ENCODE measurements around the gene SREBF1.

SREBF1 gene

DNA sequence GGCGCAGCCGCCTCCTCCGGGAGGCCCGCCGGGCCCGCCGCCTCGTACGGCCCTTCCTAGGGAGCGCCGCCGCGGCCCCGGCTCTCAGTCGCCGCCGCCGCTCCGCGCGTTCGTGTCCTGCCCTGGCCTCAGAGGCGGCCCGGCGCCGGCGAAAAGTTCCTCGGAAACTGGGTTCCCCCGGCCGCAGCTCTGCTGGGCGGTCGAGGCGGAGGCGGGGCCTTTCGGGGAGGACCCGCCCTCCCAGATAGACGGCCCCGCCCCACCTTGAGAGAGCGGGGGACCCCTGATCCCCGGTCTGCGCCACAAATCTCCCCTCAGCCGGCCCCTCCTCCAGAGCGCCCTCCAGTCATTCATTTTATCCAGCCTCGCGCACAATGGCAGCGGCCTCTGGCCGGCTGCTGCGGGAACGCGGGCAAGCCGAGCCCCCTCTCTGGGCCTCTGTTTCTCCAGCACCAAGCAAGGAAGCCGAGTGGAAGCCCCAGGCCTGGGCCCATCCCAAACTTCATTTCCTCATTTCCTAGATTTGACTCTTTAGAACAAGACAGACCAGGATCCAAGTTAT, at the start of gene SREBF1:
SREBF1 (minus strand) TSS at position 169 of the 562 bp plus-strand sequence. CDS start 169 bp downstream, outside the sequence.
- no peak for DNase-seq

DNA sequence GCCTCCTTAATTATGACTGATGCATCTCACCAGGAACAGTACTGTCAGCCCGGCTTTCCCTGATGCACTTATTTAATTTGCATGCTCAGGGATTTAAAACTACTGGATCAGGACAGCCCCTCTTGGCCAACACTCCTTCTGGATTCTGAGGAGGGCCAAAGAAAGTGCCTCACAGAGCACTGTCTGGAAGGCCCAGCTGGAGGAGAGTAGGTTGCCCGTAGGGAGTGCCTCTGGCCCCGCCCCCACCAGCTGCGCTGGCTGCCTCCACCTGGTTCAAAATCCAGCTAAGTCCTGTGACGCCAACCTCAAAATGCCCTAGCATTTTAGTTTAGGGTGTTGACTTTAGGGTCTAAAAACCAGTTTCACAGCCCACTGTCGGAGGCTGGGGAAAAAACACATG, 49.4 kb upstream of the SREBF1 start:
- no peak for DNase-seq

DNA sequence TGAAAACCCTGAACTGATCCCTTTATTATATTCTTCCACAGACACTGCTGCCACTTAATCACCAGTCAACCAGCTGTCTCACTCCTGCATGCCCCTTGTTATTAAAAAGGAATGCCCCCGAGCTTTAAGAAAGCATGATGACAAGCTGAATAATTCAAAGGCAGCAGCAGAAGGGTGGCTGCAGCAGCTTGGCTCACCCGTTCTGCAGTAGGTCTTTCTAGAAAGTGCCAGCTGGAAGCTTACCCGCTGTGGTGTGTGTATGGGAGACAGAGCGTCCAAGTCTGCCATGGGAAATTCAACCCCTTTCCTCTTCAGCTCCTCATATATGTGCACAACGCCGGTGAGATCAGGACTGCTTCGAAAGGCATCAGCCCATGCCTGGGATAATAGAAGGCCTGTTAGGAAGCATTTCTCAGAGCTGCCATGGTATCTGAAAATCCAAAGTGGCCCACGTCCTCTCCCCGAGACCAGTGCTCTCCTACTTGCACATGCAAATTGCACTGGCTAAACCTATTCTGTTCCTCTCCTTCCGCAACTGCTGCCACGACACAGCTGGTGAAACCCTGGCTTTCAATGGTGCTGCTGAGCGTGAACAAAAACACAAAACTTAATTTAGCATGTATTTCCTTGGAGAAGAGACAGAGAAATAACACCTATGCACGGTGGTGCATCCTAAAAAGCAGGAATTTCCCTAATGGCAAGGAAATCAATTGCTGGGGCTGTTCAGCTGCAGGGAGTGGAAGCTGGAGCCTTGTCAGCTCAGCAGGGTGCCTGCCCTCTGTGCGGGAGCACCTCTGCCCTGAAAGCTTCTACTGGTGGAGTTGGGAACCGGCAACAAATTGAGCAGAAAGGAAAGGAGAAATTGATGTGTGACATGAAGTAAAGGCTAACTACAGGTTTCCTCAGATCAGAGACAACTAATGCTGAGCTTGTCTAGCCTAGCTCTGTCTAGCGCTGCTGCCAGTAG, 47.9 kb upstream of the SREBF1 start:
- no peak for DNase-seq

DNA sequence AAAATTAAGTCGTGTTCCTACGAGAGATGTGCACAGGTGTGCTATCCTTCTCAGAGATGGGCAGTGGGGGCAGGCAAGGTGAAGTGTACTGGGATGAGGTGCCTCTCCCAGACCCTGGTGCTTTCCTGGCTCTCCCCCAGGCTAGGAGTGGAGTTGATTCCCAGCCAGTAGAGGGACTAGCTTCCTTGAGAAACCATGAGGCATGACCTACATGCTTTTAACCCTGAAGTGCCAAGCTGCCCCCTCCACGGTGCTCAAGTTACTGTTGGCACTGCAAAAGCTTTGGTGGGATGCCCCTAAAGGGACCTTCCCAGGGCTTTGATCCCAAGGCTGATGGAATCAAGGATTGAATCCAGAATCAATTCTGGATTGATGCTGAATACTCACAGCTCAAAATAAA, 47.0 kb upstream of the SREBF1 start:
- DNase-seq = no peak

DNA sequence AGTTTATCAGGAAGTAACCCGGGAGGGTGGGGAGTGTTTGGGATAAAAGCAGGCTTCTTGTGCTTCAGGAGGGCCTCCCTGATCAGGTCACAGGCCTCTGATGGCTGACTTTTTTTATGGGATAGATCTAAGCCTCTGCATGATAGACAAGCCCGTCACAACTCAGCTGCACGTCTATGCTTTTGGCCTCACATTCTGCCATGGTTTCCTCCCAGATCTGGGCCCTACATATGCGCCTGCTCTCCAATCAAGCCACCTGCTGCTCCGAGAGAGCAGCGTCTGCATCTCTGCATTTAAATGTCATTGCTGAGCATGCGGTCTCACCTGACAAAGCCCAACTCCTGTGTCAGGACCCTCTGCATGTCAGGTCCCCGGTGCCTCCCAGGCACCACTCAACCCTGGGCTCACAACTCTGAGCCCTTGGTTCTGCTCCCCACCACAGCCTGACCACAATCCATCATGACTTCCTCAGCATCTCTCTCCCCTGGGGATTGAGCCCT, 45.3 kb upstream of the SREBF1 start:
- DNase-seq = no peak

DNA sequence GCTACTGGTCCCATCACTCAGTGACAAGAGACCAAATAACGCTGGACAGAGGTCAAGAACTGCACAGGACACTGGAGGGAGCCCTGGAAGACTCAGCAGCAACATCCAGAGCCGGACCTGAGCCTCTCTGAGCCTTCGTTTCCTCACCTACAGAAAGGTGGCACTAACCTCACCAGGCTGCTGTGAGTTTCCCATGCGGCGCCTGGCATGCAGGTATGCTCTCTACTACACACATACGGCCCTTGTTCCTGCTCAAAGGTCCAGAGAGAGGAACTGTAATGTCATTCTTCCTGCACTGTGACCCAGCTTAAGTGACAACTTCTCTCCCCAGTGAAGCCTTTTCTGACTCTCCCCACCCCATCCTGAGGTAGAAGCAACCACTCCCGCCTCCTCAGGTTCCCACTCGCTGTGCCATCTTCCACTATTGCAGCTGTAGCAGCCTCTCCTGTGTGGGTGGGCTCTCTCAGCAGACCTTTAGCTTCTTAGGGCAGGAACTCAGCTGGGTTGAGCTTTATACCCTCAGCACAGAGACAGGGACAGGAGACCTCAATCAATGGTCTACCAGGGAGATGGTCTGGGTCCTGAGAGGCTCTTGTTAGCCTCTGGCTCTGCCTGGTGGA, 43.9 kb upstream of the SREBF1 start:
- DNase-seq = no peak

DNA sequence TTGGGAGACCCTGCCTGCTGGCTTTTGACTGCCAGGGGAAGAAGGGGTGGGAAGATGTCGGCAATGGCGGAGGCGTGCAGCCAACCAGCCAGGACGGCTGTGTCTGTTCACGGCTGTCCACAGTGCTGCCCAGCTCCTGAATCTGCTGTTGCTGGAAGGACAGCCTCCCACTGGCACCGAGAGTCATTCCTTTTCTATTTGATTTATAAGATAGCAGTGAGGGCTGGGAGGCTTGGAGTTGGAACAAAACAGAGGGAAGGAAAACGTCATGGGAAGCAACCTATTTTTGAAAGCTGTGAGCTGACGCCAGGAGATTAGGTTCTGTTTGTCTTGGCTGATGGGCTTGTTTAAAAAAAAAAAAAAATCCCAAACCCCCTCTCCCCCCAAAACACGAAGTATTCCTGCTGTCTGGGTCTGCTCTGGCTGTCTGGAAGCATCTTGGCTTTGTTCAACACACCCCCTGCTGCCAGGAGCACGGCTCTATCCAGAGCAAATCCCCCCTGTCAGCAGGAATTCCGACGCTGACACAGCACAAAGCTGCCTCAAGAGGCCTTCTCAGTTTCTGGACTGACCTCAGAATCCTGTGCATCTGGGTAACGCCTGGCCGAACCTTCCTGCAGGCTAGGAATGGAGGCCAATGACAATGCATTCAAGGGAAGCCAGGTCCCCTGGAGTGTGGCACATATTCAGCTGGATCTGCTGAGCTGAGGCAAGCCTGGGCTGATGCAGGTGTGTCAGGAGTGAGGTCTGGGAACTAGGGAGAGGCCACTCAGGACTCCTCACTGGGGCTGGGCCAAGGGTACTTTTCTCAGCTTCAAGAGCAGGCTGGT, 41.0 kb upstream of the SREBF1 start:
- no peak for DNase-seq

DNA sequence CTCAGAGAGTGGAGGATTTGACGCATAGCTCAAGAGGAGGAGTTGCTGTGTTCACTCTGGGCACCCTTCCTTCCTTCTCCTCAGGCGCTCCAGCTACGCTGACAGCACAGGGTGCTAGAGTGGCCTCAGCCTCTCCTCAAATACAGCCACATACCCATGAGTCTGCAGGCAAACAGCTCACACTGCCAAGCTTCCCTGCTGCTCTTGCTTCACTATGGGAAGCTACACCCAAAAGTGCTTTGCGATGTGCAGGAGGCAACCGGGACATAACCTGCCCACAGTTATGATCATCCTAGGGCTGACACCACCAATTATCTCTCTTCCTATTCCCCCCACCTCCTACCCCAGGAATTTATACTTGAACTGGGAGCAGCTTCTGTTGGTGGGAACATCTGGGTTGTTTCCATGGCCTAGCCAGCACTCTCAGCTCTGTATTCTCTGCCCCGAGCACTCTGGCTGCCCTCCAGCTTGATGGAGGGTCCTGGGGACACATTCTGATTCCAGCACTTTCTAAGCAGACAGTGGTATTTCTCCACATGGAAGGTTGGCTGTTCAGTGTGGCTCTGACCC, 40.3 kb upstream of the SREBF1 start:
- DNase-seq = no peak

DNA sequence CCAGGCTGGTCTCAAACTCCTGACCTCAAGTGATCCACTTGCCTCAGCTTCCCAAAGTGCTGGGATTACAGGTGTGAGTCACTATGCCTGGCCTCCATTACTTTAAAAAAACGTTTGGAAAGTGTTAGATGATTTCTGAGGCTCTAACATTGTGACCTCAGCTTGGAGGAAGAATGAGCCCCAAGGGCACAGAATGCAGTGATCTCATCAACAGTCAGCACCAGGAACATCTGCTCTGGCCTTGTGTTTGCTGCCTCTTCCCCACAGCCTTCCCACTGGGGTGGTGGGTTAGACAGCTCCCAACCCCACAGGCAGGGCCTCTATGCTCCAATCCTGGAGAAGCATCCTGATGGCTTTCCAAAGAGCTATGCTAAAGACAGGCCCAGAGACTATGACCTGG, 37.7 kb upstream of the SREBF1 start:
- no peak for DNase-seq

DNA sequence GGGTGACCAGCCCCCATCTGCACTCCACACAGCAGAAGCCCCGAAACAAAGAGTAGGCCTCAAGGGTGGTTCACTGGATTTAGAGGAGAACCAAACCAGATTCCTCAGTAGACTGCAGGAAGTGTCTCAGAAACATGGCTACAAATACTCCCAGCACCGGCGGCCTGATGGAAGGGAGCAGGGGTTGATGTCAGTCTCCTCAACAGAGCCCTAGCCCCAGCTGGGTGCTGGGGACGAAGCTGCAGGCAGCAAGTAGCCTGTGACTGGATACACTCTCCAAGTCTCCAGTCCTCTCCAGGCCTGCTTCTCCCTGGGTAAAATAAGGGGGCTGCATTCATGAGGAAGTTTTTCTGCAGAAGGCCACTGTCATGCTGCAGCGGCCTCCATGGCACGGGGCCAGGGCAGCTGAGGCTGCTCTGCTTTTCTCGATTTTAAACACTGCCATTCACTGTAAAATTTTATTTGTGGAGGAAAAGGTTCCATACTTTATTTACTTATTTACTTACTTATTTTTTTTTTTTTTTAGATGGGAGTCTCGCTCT, 36.7 kb upstream of the SREBF1 start:
- no peak for DNase-seq

DNA sequence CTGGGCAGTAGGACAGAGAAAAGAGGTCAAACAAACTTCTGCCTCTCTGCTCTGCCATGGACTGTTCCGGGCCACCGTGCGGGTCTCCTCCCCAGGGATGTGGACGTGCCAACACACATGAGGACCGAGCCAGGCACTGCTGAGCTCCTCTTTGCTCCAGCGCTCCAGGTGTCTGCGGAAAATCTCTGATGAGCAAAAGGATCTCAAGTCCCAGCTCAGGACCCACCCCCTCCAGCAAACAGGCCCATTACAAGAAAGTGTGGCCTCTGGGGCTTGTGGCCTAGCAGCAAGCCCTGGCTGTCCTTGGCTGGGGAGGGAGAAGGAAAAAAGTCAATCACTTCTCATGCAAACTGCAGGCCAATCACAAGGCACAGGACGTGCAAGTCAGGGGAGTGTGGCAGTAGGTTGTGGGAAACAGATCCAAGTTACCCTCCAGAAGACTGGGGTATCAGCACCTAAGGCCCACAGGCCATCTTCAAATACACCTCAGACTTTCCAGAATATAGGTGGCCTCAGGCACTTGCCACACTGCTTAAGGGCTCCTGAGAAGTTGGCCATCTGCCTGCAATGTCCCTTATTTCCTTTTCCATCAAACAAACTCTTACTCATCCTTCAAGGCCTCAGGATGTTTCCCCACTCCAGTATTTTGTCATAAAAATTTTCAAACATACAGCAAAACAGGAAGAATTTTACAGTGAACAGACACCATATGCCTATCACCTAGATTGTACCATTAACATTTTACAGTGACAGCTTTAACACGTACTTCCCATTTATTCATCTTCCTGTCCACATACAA, 36.0 kb upstream of the SREBF1 start:
- no peak for DNase-seq

DNA sequence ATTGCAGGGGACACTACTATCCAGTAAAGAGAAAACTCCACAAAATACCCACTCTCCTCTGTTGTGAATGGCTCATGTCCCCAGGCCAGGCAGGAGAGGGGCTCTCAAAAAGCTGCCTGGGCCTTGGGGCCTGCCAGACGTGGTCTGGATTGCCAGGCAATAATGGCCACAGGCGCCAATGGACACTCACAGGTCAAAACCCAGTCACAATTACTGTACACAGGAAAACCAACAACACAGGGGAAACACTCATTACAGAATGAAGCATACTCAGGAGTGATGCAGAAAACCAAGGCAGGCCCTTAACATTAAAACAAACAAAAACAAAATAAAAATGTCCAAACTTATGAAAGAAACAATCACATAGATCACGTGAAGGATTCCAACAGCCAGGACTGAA, 35.1 kb upstream of the SREBF1 start:
- DNase-seq = no peak

DNA sequence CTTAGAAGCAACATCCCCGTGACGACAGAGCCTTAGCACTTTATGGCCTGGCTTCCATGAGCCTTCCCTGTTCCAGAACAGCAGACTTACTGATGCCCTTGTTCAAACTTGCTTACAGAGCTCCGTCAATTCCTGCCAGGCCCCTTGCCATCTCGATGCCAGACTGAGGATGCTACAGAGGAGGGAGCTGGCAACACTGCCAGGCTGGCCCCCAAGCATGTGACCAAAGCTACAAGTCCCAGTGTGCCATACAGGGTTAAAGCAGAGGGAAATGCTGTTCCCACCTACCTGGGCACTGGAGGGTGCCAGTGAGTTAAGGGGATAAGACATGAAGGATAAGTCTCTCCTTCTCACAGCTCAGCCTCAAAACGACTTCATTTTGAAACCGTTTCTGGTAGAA, 33.5 kb upstream of the SREBF1 start:
- no peak for DNase-seq

DNA sequence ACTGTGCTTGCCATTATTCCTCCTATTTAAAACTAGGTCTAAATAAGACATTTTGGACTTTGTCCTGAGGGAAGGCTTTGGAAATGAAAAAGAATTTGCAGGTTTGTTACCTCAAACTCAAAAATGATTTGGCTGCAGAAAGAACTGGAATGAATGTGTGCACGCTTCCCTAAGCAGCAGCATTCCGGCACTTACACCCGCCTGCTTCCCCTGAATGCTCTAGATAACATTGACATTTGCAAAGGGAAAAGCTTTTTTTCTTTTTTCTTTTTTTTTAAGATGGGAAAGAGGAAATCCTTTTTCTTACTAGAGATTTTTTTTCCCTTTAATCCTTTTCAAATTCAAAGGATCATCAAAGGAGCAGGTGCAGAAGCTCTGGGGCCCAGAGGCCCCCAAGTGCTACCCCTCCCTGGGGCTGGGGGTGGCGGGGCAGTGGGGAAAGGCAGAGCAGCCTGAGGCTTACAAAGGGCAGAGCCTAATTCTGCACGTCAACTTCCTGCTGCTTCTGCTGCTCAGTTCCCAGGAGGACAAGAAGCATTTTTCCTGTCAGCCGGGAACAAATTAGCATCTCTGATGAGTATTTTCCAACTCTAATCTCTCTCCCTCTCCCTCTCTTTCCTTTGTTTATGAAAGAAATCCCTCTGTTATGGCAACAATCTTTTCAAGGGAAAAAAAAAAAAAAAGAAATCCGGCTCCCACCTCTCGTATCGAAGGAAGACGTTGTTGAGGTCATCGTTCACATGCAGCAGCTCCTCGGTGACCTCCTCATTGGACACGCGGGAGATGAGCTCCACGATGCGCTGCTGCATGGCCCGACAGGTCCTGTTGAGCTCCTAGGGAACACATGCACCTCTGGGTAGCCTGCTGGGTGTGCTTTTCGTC, 32.1 kb upstream of the SREBF1 start:
- no peak for DNase-seq

DNA sequence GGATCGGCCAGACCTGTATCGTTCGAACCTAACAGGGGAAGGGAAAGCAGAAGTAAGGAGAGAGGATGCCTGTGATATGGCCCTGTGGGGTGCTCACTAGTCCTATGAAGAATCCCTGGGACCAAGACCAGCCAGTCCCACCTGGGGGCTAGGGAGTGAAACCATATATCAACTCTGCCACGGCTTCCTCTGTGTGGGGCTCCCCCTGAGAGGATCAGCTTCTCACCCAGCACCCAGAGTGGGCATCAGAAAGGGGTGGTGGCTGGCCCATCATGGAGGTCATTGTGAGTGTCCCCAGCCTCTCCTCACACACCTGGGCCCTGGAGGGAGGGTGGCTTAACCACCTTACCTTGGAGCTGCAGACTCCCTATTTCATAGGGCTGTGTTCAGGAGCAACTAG, 30.1 kb upstream of the SREBF1 start:
- DNase-seq = no peak

DNA sequence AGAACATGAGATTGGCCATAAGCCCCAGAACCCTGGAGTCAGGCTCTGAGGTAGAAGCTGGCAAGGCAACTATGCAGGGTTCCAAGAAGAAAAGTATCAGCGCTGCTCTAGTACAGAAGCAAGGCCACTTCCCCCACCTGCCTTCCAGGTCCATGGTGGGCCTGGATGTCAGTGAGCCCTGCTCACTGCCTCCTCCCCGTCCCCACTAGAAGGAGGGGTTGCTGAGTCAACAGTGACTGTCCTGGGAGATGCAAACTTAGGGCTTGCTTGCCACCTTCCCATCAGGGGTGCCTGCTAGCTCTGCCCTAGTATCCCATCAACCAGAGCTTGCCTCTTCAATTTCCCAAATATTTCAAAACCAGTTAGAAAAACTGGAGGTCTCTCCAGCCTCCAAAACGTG, 29.6 kb upstream of the SREBF1 start:
- DNase-seq = no peak

DNA sequence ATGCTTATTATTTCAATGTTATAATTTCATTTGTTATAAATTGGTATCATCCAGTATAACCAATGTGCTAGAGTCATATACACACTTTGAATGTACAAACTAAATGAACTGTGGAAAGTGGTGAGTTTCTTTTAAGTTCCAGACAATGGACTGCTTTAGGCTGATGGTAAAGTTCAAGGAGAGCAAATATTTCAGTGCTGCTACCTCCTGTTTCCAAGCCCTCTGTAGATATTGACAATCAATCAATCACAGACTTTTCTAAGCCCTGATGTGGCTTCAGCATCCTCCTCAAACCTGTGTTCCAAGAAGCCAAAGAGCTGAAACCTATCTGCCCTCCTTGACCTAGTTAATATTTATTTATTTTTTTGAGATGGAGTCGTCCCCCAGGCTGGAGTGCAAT, 28.2 kb upstream of the SREBF1 start:
- no peak for DNase-seq

DNA sequence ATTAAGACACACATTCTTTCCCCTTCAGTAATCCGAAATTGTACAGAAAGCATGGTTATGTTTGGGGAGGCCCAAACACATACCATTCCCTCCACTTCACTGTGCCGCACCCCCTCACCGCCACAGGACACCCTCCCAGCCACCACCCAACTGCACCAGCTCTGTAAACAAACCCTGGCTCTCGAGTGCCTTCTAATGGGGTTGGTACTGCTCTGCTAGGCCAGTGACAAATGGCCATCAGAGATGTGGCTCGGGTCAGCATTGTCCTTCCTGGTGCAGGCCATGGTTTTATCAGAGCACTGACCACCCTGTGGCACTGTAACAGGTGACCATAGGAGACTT, 24.0 kb upstream of the SREBF1 start:
- no peak for DNase-seq

DNA sequence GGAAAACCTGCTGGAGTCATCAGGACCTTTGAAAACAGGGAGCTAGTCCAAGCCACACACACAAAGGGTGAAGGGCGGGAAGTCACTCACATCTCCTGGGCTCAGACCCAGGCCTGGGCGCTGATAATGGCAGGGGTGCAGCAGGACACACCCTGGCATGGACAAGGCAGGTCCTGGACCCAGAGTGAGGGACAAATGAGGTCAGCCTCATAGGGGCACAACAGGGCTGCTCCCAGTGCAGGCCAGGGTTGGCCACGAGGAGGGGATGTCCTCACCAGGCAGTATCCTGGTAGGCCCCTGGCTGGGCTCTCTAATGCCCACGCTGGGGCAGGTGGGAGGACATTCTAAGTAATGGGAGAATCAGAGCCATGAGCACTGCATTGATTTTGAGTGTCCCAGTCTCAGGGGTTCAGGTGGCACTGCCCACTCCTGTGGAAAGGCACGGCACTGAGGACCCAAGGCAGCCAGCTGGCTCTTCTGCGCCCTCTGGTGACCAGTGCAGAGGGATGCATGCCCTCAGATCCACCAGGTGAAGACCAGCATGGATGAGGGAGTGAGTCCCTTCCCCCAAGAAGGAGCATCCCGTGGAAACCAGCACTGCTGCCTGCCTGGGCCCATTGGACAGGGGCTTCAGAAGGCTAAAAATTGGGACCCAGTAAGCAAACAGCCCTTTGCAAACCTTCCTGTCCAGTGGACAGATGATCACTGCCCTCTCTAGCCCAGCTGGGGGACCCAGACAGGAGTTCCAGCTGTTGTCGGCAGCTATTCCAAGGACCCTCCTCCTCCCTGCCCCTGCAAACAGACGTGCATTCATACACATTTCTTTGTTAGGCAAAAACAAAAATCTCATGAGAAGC, 23.4 kb upstream of the SREBF1 start:
- DNase-seq = peak; percentile 10

DNA sequence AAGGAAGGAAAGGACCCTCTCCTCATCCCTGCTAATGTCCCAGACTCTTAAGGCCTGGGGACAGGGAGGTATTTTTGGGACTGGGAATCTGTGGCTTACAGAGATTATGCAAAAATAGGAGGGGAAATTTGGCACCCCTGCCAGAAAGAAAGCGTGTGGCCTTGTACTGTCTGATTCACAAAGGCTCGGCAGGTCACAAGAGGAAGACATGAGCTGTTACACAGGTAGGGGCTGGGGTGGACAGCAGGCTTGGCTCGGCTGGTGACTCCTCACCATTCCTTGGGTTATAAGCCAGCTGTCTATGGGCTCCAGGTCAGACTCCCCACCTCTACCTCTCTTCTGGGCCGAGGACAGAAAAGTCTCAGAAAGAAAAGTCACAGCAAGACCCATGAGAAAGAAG, 20.7 kb upstream of the SREBF1 start:
- no peak for DNase-seq

Data from NCI-H187 treated with DMSO at 0.1 percent for 48 hours (cell line).